ENCODE measurements around the gene ST8SIA6. TPM values are rescaled to one million over a fixed set of nuclear protein-coding genes. Genes with fewer than 3 reads are reported as not detected.

Gene ST8SIA6
- total and polyA plus RNA-seq, 9 of the 15 experiments (the other 6 are each of a cell fraction or from before 2014, with no cell fraction given): 0.69 to 6.7 (median 5.0) TPM

DNA sequence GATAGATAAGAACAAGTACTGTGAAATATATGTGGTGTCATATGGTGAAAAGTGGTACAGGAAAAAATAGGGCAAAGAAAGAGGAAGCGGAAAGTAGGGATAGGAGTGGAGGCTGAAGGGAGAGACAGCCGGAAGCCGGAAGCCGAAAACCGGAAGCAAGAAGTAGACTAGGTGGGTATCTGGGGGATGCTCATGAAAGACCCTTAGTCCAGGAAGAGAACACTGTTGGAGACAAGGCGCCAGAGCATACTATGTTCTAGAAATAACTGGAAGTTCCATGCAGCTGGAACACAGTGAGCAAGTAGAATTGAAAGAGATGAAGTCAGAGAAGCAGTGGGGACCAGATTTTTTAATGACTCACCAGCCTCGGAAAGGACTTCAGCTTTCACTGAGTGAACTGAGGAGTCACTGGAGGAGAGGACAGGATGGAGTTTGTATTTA, 22.5 kb downstream of the ST8SIA6 start:
- no peak for FAIRE-seq
- H3K4me2 ChIP-seq (ENCODE audit: insufficient read depth, low read length): peak overlapping the region; percentile 56
- TF ChIP-seq CREM (IDR thresholded peaks at IDR 0.05; ENCODE audit: low read depth): no peak
- no peak for TF ChIP-seq MYNN (IDR thresholded peaks at IDR 0.05)
- no peak for TF ChIP-seq MYNN (CRISPR knock-in tag; IDR thresholded peaks at IDR 0.05)
- TF ChIP-seq, protein P1, sequence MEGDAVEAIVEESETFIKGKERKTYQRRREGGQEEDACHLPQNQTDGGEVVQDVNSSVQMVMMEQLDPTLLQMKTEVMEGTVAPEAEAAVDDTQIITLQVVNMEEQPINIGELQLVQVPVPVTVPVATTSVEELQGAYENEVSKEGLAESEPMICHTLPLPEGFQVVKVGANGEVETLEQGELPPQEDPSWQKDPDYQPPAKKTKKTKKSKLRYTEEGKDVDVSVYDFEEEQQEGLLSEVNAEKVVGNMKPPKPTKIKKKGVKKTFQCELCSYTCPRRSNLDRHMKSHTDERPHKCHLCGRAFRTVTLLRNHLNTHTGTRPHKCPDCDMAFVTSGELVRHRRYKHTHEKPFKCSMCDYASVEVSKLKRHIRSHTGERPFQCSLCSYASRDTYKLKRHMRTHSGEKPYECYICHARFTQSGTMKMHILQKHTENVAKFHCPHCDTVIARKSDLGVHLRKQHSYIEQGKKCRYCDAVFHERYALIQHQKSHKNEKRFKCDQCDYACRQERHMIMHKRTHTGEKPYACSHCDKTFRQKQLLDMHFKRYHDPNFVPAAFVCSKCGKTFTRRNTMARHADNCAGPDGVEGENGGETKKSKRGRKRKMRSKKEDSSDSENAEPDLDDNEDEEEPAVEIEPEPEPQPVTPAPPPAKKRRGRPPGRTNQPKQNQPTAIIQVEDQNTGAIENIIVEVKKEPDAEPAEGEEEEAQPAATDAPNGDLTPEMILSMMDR (IDR thresholded peaks at IDR 0.05 in 2 of 3, conservative IDR thresholded peaks at IDR 0.05 in 1 of 3; ENCODE audit: insufficient read depth in 2 of 3, low read depth in 1 of 3, low read length in 3 of 3): no peak
- TF ChIP-seq ZNF79 (CRISPR knock-in tag; IDR thresholded peaks at IDR 0.05; ENCODE audit: low read depth): no peak
- no peak for TF ChIP-seq ILF3 (IDR thresholded peaks at IDR 0.05; ENCODE audit: borderline replicate concordance)
- no peak for TF ChIP-seq ZNF24 (IDR thresholded peaks at IDR 0.05)
- no peak for TF ChIP-seq SUPT5H (IDR thresholded peaks at IDR 0.05)
- no peak for TF ChIP-seq E2F4 (CRISPR knock-in tag; IDR thresholded peaks at IDR 0.05; ENCODE audit: low read depth)
- TF ChIP-seq, protein P2, sequence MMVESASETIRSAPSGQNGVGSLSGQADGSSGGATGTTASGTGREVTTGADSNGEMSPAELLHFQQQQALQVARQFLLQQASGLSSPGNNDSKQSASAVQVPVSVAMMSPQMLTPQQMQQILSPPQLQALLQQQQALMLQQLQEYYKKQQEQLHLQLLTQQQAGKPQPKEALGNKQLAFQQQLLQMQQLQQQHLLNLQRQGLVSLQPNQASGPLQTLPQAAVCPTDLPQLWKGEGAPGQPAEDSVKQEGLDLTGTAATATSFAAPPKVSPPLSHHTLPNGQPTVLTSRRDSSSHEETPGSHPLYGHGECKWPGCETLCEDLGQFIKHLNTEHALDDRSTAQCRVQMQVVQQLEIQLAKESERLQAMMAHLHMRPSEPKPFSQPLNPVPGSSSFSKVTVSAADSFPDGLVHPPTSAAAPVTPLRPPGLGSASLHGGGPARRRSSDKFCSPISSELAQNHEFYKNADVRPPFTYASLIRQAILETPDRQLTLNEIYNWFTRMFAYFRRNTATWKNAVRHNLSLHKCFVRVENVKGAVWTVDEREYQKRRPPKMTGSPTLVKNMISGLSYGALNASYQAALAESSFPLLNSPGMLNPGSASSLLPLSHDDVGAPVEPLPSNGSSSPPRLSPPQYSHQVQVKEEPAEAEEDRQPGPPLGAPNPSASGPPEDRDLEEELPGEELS (CRISPR knock-in tag; IDR thresholded peaks at IDR 0.05; ENCODE audit: borderline replicate concordance): no peak
- no peak for TF ChIP-seq PRMT5 (CRISPR knock-in tag; IDR thresholded peaks at IDR 0.05)
- no peak for TF ChIP-seq KLF13 (tag; IDR thresholded peaks at IDR 0.05; ENCODE audit: borderline replicate concordance, low read depth)
- no peak for TF ChIP-seq SMAD1 (IDR thresholded peaks at IDR 0.05; ENCODE audit: low read depth, low read length, partially characterized antibody)
- TF ChIP-seq ZNF146 (CRISPR knock-in tag; IDR thresholded peaks at IDR 0.05; ENCODE audit: unreplicated experiment): no peak
- TF ChIP-seq, protein P3, sequence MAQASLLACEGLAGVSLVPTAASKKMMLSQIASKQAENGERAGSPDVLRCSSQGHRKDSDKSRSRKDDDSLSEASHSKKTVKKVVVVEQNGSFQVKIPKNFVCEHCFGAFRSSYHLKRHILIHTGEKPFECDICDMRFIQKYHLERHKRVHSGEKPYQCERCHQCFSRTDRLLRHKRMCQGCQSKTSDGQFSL (CRISPR knock-in tag; IDR thresholded peaks at IDR 0.05): no peak
- TF ChIP-seq, protein P3 (tag; IDR thresholded peaks at IDR 0.05): no peak

More for the DNA sequence above, 22.5 kb downstream of the ST8SIA6 start:
- Histone ChIP-seq H3K9me1 (ENCODE audit: control insufficient read depth, insufficient read depth, low read length) (no peaks in the 10 kb centered on the region), H3K4me1 (replicated peaks in 1 of 2; ENCODE audit: control insufficient read depth in 2 of 2, insufficient read depth in 2 of 2, low read length in 2 of 2) (peaks cover 33 to 69% of the 10 kb centered on the region in 2 experiments), H3K27me3 (ENCODE audit: control insufficient read depth in 2 of 2, insufficient read depth in 2 of 2, low read length in 2 of 2) (no peaks in the 10 kb centered on the region), H3K79me2 (ENCODE audit: control insufficient read depth, insufficient read depth, low read length) (peaks cover 13% of the 10 kb centered on the region; the same call in 1 of the 3 replicates), H3K36me3 (ENCODE audit: control insufficient read depth, insufficient read depth, low read length) (peaks cover 6% of the 10 kb centered on the region; the same call in 1 of the 3 replicates), H3K9me3 (replicated peaks; ENCODE audit: control insufficient read depth, insufficient read depth, low read depth, low read length) (no peaks in the 10 kb centered on the region), H3K4me3 (no peak overlapping the region), H2AFZ (ENCODE audit: low read depth, low read length) (peak overlapping the region; percentile 70), H4K20me1 (replicated peaks; ENCODE audit: control insufficient read depth, insufficient read depth, low read length) (no peaks in the 10 kb centered on the region), H3K9ac (ENCODE audit: insufficient read depth in 1 of 2, low read depth in 2 of 2, low read length in 2 of 2) (no peak overlapping the region), H3K27ac (ENCODE audit: extremely low read depth, low read depth, low read length) (peak overlapping the region; percentile 37)
- CTCF ChIA-PET (ENCODE audit: low intra/inter-chr PET ratio): no interaction called here
- ATAC-seq: no peak
- intact Hi-C loops (cut with micrococcal nuclease): loop anchor here (5.0 kb wide), 1 partner anchor 165 kb away; no protein-coding TSS in a partner anchor
- POLR2A ChIA-PET: interaction anchor here (0.6 to 1.5 kb wide), 3 partner anchors 11 to 540 kb away, joined by 3 to 4 read pairs (median 4); no protein-coding TSS in a partner anchor
- WGBS (ENCODE audit: insufficient coverage, low coverage, missing lambda C conversion rate): 37% methylated on average over 7 of the region's 7 CpGs
- in situ Hi-C loops (cut with MboI): no loop called here
- no TSS peak for BruUV-seq (replicated peaks)
- DNase-seq (ENCODE audit: extremely low read depth in 1 of 4, low spot score in 3 of 4): peak in 1 of 4 experiments; percentile 40

Data from K562 (cell line).